ENCODE results near the gene GLMN.

The GLMN gene

DNA sequence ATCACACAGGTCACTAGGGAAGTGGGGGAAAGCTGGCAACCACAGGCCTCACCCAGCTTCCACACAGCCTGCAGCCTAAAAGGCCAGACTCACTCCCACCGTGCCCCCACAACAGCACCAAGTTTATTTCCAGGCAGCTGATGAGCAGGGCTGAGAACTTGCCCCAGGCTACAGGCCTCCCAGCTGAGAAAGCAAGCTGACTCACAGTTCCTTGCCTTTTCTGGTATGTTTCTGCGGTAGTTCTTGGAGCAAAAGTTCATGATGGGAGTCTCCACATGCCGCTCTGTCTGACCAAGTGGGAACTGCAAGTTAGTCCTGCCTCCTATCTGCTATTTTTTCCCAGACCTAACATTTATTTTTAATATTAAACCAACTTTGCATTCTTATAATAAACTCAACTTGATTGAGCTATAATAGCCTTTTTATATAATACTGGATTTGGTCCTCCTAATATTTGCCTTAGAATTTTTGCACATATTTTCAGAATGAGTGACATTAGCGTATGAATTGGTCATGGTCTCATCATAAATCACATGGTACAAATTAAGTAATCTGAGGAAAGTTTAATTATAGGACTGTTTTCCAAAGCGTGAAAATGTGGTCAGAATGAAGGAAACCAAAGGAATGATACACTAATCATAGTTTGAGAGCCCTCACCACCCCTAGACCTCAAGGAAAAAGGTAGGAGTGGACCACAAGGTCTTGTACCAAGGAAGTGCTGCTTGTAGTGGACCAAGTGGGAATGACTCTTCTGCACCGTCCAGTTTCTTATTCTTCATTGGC is 30.8 kb upstream of the GLMN start:
- H3K4me3 ChIP-seq (ENCODE audit: low read depth, low read length), result no peak overlapping the region
- TF ChIP-seq, protein P1, sequence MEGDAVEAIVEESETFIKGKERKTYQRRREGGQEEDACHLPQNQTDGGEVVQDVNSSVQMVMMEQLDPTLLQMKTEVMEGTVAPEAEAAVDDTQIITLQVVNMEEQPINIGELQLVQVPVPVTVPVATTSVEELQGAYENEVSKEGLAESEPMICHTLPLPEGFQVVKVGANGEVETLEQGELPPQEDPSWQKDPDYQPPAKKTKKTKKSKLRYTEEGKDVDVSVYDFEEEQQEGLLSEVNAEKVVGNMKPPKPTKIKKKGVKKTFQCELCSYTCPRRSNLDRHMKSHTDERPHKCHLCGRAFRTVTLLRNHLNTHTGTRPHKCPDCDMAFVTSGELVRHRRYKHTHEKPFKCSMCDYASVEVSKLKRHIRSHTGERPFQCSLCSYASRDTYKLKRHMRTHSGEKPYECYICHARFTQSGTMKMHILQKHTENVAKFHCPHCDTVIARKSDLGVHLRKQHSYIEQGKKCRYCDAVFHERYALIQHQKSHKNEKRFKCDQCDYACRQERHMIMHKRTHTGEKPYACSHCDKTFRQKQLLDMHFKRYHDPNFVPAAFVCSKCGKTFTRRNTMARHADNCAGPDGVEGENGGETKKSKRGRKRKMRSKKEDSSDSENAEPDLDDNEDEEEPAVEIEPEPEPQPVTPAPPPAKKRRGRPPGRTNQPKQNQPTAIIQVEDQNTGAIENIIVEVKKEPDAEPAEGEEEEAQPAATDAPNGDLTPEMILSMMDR (IDR thresholded peaks at IDR 0.05; ENCODE audit: borderline replicate concordance, insufficient read depth, low read depth, low read length), result no peak

DNA sequence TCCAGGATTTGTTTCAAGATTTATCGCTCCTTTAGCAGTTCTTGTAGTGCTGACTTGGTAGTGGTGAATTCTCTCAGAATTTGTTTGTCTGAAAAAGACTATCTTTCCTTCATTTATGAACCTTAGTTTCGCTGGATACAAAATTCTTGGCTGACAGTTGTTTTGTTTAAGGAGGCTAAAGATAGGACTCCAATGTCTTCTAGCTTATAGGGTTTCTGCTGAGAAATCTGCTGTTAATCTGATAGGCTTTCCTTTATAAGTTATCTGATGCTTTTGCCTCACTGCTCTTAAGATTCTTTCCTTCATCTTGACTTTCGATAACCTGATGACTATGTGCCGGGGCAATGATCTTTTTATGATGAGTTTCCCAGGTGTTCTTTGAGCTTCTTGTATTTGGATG is 29.0 kb upstream of the GLMN start:
- no peak overlapping the region for H3K4me3 ChIP-seq (ENCODE audit: low read depth, low read length)
- TF ChIP-seq, protein P1 (IDR thresholded peaks at IDR 0.05; ENCODE audit: borderline replicate concordance, insufficient read depth, low read depth, low read length), result no peak

DNA sequence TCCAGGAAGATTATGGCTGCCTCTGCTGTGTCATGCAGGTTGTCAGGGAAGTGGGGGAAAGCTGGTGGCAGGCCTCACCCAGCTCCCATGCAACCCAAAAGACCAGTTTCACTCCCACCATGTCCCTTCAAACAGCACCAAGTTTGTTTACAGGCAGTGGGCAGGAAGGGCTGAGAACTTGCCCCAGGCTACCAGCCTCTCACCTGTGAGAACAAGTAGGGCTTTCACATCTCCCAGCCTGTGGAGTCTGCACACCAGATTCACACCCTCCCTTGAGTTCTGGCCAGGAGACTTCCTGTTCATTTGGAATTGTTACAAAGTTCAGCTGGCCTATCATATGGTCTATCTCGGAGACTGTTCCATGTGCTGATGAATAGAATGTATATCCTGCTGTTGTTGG is 27.9 kb upstream of the GLMN start:
- TF ChIP-seq, protein P1 (IDR thresholded peaks at IDR 0.05; ENCODE audit: borderline replicate concordance, insufficient read depth, low read depth, low read length), result no peak
- no peak overlapping the region for H3K4me3 ChIP-seq (ENCODE audit: low read depth, low read length)

DNA sequence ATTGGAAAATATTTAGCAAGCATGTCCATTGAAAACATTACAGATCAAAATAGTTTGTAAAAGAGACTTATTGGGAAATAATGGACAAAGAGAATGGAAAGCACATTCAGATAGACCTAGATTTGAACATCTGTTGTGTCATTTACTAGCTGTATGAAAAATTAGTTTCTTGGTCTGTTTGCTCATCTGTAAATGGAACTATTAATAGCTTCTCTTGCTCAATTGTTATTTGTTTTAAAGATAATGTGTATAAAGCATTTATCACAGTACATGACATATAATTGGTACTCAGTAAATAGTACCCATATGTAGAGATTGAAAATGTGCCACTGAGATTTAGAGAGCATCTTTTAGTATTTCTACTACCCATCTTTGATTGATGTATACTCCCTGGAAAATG is 26.0 kb upstream of the GLMN start:
- TF ChIP-seq, protein P1 (IDR thresholded peaks at IDR 0.05; ENCODE audit: borderline replicate concordance, insufficient read depth, low read depth, low read length), result no peak

DNA sequence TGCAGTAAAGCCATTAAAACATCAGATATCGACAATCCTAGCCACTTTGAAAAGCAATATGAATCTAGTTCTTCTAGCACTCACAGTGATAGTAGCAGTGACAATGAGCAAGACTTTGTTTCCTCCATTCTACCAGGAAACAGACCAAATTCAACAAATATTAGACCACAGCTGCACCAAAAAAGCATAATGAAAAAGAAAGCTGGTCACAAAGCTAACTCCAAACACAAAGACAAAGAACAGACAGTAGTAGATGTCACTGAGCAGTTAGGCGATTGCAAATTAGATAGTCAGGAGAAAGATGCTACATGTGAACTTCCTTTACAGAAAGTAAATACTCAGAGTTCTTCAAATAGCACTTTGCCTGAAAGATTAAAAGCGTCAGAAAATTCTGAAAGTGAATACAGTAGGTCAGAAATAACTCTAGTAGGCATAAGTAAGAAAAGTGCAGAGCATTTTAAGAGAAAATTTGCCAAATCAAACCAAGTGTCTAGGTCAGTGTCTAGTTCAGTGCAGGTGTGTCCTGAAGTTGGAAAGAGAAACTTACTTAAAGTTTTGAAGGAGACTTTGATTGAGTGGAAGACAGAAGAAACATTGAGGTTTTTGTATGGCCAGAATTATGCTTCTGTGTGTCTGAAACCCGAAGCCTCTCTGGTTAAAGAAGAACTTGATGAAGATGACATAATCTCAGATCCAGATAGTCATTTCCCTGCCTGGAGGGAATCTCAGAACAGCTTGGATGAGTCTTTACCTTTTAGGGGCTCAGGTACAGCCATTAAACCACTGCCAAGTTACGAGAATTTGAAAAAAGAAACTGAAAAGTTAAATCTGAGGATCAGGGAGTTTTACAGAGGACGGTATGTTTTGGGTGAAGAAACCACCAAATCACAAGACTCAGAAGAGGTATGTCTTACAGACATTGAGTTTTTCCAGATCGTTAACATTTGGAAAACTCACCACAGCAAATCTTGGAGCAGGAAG is 25.0 kb upstream of the GLMN start:
- H3K4me3 ChIP-seq (ENCODE audit: low read depth, low read length), result no peak overlapping the region
- TF ChIP-seq, protein P1 (IDR thresholded peaks at IDR 0.05; ENCODE audit: borderline replicate concordance, insufficient read depth, low read depth, low read length), result no peak

More for the DNA sequence above, 26.0 kb upstream of the GLMN start:
- H3K4me3 ChIP-seq (ENCODE audit: low read depth, low read length), result no peak overlapping the region

DNA sequence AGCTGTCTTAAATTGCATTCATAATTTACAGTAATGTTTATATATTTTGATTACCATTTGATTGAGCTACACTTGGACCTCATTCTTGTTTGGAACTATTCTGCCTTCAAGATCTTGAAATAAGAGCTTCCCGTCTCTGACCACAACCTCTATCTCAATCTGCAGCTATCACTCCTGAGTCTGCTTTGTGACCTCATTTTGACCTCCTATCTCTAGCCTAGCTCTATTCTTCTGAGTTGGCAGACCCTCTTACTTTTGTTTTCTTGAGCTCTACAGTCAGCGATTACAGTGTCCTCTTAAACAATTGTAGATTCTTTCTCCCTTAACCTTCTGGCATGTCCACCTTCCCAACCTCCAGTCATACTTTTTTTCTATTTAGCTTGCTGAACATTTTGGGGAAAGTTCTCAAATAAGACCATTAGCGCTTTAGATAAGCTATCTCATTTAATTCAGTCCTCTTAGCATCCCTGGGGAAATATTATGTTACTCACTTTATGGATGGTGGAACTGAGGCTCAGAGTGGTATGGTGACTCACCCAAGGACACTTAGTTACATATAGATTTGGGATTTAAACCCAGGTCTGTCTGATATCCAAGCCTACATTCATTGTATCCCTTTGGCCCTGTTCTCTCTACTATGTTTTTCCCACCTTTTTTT is 19.2 kb upstream of the GLMN start:
- no peak overlapping the region for H3K4me3 ChIP-seq (ENCODE audit: low read depth, low read length)
- TF ChIP-seq, protein P1 (IDR thresholded peaks at IDR 0.05; ENCODE audit: borderline replicate concordance, insufficient read depth, low read depth, low read length), result no peak
